HepG2 (cell line): ENCODE measurements around the gene MARK2. TPM values are rescaled to one million over a fixed set of nuclear protein-coding genes. Genes with fewer than 3 reads are reported as not detected.

ENCODE experiments used
- ATAC-seq: fragments of 200-7000 bp; cut with Tn5 transposase; 3 replicates; pipeline ENCODE4 v1.9.1; 2020; ENCODE audit warnings: mild to moderate bottlenecking, moderate library complexity
- BruUV-seq: library from RNA; stranded (reverse); fragments of 400-500 nt; replicated peaks from 2 replicates; lab custom pipeline; 2021; lab: Mats Ljungman, UMichigan
- CTCF ChIA-PET: fragments of 300-600 bp; formaldehyde crosslinking; extraction: SDS; loops from one replicate; lab custom pipeline; 2021; ENCODE audit warnings: low total read pairs, inconsistent platforms, low intra/inter-chr PET ratio; lab: Yijun Ruan, JAX
- POLR2A ChIA-PET: fragments of 350-600 bp; sonication (Branson Sonifier 250); formaldehyde crosslinking; loops from one replicate; lab custom pipeline; 2020; ENCODE audit warnings: antibody characterized with exemption, inconsistent platforms; lab: Yijun Ruan, JAX
- DNase-seq: peaks from one replicate; pipeline ENCODE4 v3.0.0-alpha.2; 2015; ENCODE audit warnings: low spot score
- FAIRE-seq: peaks from 3 replicates; lab custom pipeline; 2011; peaks lifted over from hg19 to GRCh38; lab: Jason Lieb, UNC
- H2AFZ ChIP-seq: one replicate; pipeline ENCODE4 v1.6.1; 2011; ENCODE audit warnings: low read length, inconsistent platforms
- H3K27ac ChIP-seq: fragments of 300-600 bp; 3 replicates; pipeline ENCODE4 v1.8.0; 2011; ENCODE audit warnings: mixed run types, mild to moderate bottlenecking, mixed read lengths, low read length, inconsistent platforms; ENCODE audit not compliant: insufficient read depth; ENCODE audit errors: extremely low read length
- H3K27me3 ChIP-seq, 2 experiments: fragments of 200-600 bp in 1 of 2; 2 replicates in 1 of 2; 3 replicates in 1 of 2; pipeline versions ENCODE4 v1.6.0 to v1.8.0; 2011; ENCODE audit warnings: low read length in 2 of 2, mild to moderate bottlenecking in 2 of 2, moderate library complexity in 2 of 2, inconsistent platforms in 1 of 2; ENCODE audit not compliant: insufficient read depth in 2 of 2, control insufficient read depth in 1 of 2
- H3K36me3 ChIP-seq, 2 experiments: fragments of 200-600 bp in 1 of 2; replicated peaks in 1 of 2; 2 replicates in 1 of 2; 3 replicates in 1 of 2; pipeline versions ENCODE4 v1.5.1 to v1.8.0; 2011; ENCODE audit warnings: low read length in 2 of 2, inconsistent platforms in 1 of 2; ENCODE audit not compliant: insufficient read depth in 2 of 2, control insufficient read depth in 1 of 2
- H3K4me1 ChIP-seq: 2 replicates; pipeline ENCODE4 v1.5.1; 2012; ENCODE audit warnings: low read length, inconsistent platforms; ENCODE audit not compliant: insufficient read depth
- H3K4me2 ChIP-seq: 2 replicates; pipeline ENCODE4 v1.6.0; 2011; ENCODE audit warnings: low read depth, low read length, inconsistent platforms
- H3K4me3 ChIP-seq, 3 experiments: fragments of 200-600 bp in 1 of 3; sonication (generic), shearing (Covaris generic) in 1 of 3; replicated peaks in 1 of 3; 2 replicates each; pipeline ENCODE4 v1.5.1; 2011 to 2016; ENCODE audit warnings: low read length in 3 of 3, inconsistent platforms in 2 of 3, low read depth in 2 of 3, mild to moderate bottlenecking in 2 of 3, control low read depth in 1 of 3, mixed read lengths in 1 of 3; ENCODE audit not compliant: insufficient read depth in 1 of 3
- H3K79me2 ChIP-seq: one replicate; pipeline ENCODE4 v1.6.1; 2011; ENCODE audit warnings: low read length, inconsistent platforms; ENCODE audit not compliant: insufficient read depth
- H3K9ac ChIP-seq: 2 replicates; pipeline ENCODE4 v1.6.0; 2011; ENCODE audit warnings: mild to moderate bottlenecking, low read depth, low read length, inconsistent platforms; ENCODE audit not compliant: insufficient read depth
- H3K9me3 ChIP-seq: 2 replicates; pipeline ENCODE4 v1.5.1; 2012; ENCODE audit warnings: mild to moderate bottlenecking, low read length
- H4K20me1 ChIP-seq: 2 replicates; pipeline ENCODE4 v1.6.0; 2011; ENCODE audit warnings: inconsistent platforms, mild to moderate bottlenecking, low read length, moderate library complexity; ENCODE audit not compliant: insufficient read depth
- DR1 ChIP-seq: sonication (generic); formaldehyde crosslinking; IDR thresholded peaks from 2 replicates; pipeline ENCODE4 v1.8.0; 2021; ENCODE audit warnings: mild to moderate bottlenecking, missing genetic modification reagents, inconsistent platforms
- NFE2 ChIP-seq: sonication (generic); formaldehyde crosslinking; IDR thresholded peaks from 2 replicates; pipeline ENCODE4 v1.4.0; 2020; ENCODE audit warnings: missing genetic modification reagents
- NFE2L2 ChIP-seq: fragments of 150-350 bp; IDR thresholded peaks from 2 replicates; pipeline ENCODE4 v1.6.1; 2014; ENCODE audit warnings: low read length
- SAFB2 ChIP-seq: sonication (generic); formaldehyde crosslinking; IDR thresholded peaks from 2 replicates; pipeline ENCODE4 v1.5.1; 2020; ENCODE audit warnings: missing genetic modification reagents, low read depth, mild to moderate bottlenecking, borderline replicate concordance
- ZNF431 ChIP-seq: sonication (generic); formaldehyde crosslinking; IDR thresholded peaks from 2 replicates; pipeline ENCODE4 v1.9.0; 2022; ENCODE audit warnings: missing genetic modification reagents, low read depth, mild to moderate bottlenecking, borderline replicate concordance
- WGBS: methylation state at CpG from one replicate; pipeline ENCODE4 v1.1.6; 2017; ENCODE audit warnings: low lambda C conversion rate; 5-methylcytosine and 5-hydroxymethylcytosine counted together
- in situ Hi-C: cut with HindIII; loops from 2 replicates; pipeline ENCODE4 v1.10.0; 2017; ENCODE audit warnings: low pct_unique_long_range_greater_than_20kb; ENCODE audit not compliant: extremely low pct_ligation_motif_present
- intact Hi-C: fragments of 100-400 bp; cut with micrococcal nuclease; formaldehyde crosslinking; loops from one replicate; pipeline ENCODE4 v1.10.0; 2022; ENCODE audit not compliant: unreplicated experiment
- polyA plus RNA-seq, 8 experiments: library from polyadenylated mRNA; depleted of rRNA in 3 of 8; stranded (reverse) in 7 of 8; unstranded in 1 of 8; fragments of >200 nt; fragmentation: Illumina TruSeq in 4 of 8; extraction: Trizol in 4 of 8; gene quantifications; 2 replicates each; pipeline versions ENCODE4 v1.2.1 to v1.2.3, GENCODE V29; 2011 to 2016; ENCODE audit warnings: low read depth in 4 of 8, missing spikeins in 1 of 8, mixed read lengths in 1 of 8; ENCODE audit not compliant: insufficient read depth in 1 of 8
- total RNA-seq, 5 experiments: library from RNA; depleted of rRNA; stranded (reverse); fragments of >200 nt; fragmentation: Illumina TruSeq; extraction: Trizol; gene quantifications; 2 replicates each; pipeline ENCODE4 v1.2.3, GENCODE V29; 2016; ENCODE audit warnings: low read depth in 1 of 5
- TF ChIP-seq, protein P1 (sequence below): sonication (generic); formaldehyde crosslinking; IDR thresholded peaks from 2 replicates; pipeline ENCODE4 v1.4.0; 2020; ENCODE audit warnings: mild to moderate bottlenecking, missing genetic modification reagents
- TF ChIP-seq, protein P2 (sequence below): sonication (generic); formaldehyde crosslinking; IDR thresholded peaks from 2 replicates; pipeline ENCODE4 v1.5.0; 2020; ENCODE audit warnings: mild to moderate bottlenecking, missing genetic modification reagents, borderline replicate concordance
- TF ChIP-seq, protein P3 (sequence below), 2 experiments: fragments of 450-650 bp in 1 of 2; sonication (generic) in 1 of 2; formaldehyde crosslinking; IDR thresholded peaks; 2 replicates each; pipeline versions ENCODE4 v1.5.0 to v1.8.0; 2020 to 2022; ENCODE audit warnings: mild to moderate bottlenecking in 1 of 2, missing genetic modification reagents in 1 of 2

The MARK2 gene
- total and polyA plus RNA-seq, 2 of the 13 experiments (the other 11 are each of a cell fraction or from before 2014, with no cell fraction given): 13.5 to 13.9 TPM

DNA sequence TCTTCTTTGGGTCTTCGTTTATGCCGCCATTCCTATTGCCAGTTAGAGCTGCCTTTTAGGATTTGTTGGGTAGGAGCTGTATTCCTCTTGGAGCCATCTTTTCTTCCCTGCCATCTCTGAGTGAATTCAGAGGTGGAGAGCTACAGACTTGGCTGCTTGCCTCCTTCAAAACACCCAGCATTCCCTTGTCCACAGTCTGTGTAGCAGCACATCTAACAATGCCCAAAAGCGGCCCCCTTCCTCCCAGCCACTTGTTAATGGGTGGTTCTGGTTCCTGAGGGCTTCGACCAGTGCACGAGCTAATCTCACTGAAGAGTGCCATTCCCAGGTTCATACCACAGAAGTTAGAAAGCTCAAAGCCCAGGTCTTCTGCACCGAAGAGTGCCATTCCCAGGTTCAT is 37.7 kb downstream of the MARK2 start:
- peaks cover 2 to 19% of the 10 kb centered on the region in 2 experiments; a peak in 3 of 5 replicates for H3K36me3 ChIP-seq
- BruUV-seq: no TSS peak
- ATAC-seq: no peak
- H3K4me3 ChIP-seq: no peak overlapping the region
- no peak for DNase-seq
- no peaks in the 10 kb centered on the region for H4K20me1 ChIP-seq
- peaks cover 24% of the 10 kb centered on the region for H3K4me1 ChIP-seq
- H2AFZ ChIP-seq: no peak overlapping the region
- no peaks in the 10 kb centered on the region for H3K9me3 ChIP-seq
- in situ Hi-C loops: no loop called here
- H3K27ac ChIP-seq: no peak overlapping the region
- no peak overlapping the region for H3K9ac ChIP-seq
- WGBS: 92% methylated on average over 6 of the region's 6 CpGs
- intact Hi-C loops: no loop called here
- no peaks in the 10 kb centered on the region for H3K27me3 ChIP-seq
- ChIA-PET POLR2A (interaction anchor here (2.2 kb wide), 1 partner anchor 11 kb away, joined by 11 read pairs; no protein-coding TSS in a partner anchor), CTCF (no interaction called here)
- FAIRE-seq: no peak
- H3K79me2 ChIP-seq: peaks cover 37% of the 10 kb centered on the region
- no peak overlapping the region for H3K4me2 ChIP-seq
- TF ChIP-seq SAFB2 (CRISPR knock-in tag) (no peak), NFE2L2 (no peak), NFE2 (CRISPR knock-in tag) (no peak)

DNA sequence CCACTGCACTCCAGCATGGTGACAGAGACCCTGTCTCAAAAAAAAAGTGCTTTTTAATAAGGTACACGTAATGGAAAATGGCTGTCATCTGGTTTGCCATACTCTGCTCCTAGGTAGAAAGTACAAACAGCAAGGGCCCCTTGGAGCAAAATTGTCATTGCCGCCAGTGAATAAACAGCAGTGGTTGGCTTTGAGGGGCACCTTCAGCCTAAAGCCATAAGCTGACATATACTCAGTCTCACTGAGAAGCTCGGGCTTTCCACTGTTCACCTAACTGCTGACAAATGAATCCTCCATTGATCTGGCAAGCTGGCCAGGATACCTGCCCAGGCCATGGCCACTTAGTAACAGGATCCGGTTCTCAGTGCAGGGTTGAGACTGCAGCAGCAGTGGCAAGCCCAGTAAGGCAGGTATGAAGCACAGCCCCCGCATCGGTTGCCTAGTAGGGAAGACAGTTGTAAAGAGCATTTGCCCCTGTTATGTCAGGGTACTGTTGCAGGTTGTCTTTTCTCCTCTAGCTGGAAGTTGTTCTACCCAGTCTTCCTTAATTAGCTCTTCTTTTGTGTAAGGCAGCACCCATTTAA is 38.8 kb downstream of the MARK2 start:
- 98% methylated on average over 2 of the region's 6 CpGs for WGBS
- CTCF ChIA-PET: no interaction called here
- peaks cover 35% of the 10 kb centered on the region for H3K79me2 ChIP-seq

More for the DNA sequence above, 38.8 kb downstream of the MARK2 start:
- Histone ChIP-seq H3K36me3 (peaks cover 2 to 19% of the 10 kb centered on the region in 2 experiments), H3K4me2 (no peak overlapping the region), H3K9ac (no peak overlapping the region), H3K4me3 (no peak overlapping the region), H3K27ac (no peak overlapping the region), H3K9me3 (no peaks in the 10 kb centered on the region), H4K20me1 (no peaks in the 10 kb centered on the region), H2AFZ (no peak overlapping the region), H3K4me1 (peaks cover 15% of the 10 kb centered on the region), H3K27me3 (no peaks in the 10 kb centered on the region)
- POLR2A ChIA-PET: interaction anchor here (2.2 kb wide), 1 partner anchor 10 kb away, joined by 11 read pairs; no protein-coding TSS in a partner anchor
- no peak for TF ChIP-seq ZNF431 (CRISPR knock-in tag)
- TF ChIP-seq, protein P1, sequence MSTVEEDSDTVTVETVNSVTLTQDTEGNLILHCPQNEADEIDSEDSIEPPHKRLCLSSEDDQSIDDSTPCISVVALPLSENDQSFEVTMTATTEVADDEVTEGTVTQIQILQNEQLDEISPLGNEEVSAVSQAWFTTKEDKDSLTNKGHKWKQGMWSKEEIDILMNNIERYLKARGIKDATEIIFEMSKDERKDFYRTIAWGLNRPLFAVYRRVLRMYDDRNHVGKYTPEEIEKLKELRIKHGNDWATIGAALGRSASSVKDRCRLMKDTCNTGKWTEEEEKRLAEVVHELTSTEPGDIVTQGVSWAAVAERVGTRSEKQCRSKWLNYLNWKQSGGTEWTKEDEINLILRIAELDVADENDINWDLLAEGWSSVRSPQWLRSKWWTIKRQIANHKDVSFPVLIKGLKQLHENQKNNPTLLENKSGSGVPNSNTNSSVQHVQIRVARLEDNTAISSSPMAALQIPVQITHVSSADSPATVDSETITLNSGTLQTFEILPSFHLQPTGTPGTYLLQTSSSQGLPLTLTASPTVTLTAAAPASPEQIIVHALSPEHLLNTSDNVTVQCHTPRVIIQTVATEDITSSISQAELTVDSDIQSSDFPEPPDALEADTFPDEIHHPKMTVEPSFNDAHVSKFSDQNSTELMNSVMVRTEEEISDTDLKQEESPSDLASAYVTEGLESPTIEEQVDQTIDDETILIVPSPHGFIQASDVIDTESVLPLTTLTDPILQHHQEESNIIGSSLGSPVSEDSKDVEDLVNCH (CRISPR knock-in tag): no peak
- no peak for TF ChIP-seq DR1 (CRISPR knock-in tag)
- TF ChIP-seq, protein P2, sequence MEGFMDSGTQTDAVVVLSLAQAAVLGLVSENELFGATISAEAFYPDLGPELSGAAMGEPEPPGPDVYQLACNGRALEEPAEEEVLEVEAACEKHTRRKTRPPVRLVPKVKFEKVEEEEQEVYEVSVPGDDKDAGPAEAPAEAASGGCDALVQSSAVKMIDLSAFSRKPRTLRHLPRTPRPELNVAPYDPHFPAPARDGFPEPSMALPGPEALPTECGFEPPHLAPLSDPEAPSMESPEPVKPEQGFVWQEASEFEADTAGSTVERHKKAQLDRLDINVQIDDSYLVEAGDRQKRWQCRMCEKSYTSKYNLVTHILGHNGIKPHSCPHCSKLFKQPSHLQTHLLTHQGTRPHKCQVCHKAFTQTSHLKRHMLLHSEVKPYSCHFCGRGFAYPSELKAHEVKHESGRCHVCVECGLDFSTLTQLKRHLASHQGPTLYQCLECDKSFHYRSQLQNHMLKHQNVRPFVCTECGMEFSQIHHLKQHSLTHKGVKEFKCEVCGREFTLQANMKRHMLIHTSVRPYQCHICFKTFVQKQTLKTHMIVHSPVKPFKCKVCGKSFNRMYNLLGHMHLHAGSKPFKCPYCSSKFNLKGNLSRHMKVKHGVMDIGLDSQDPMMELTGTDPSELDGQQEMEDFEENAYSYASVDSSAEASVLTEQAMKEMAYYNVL (CRISPR knock-in tag): no peak
- TF ChIP-seq, protein P3, sequence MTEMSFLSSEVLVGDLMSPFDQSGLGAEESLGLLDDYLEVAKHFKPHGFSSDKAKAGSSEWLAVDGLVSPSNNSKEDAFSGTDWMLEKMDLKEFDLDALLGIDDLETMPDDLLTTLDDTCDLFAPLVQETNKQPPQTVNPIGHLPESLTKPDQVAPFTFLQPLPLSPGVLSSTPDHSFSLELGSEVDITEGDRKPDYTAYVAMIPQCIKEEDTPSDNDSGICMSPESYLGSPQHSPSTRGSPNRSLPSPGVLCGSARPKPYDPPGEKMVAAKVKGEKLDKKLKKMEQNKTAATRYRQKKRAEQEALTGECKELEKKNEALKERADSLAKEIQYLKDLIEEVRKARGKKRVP (CRISPR knock-in tag; IDR thresholded peaks at IDR 0.05): no peak
- no peak for DNase-seq
- no peak for ATAC-seq
- intact Hi-C loops: no loop called here
- in situ Hi-C loops: no loop called here
- FAIRE-seq: no peak
- BruUV-seq: no TSS peak
